HEK293 (cell line): ENCODE measurements around the gene INTS14.

Source experiments
- CTCF ChIA-PET: fragments of 350-600 bp; formaldehyde crosslinking; extraction: SDS; loops from one replicate; lab custom pipeline; 2021; ENCODE audit warnings: antibody characterized with exemption; lab: Yijun Ruan, JAX
- POLR2A ChIA-PET: fragments of 300-600 bp; formaldehyde crosslinking; extraction: SDS; loops from one replicate; lab custom pipeline; 2020; ENCODE audit warnings: antibody characterized with exemption, inconsistent platforms; lab: Yijun Ruan, JAX
- H3K27ac ChIP-seq: fragments of 200-500 bp; sonication (Bioruptor generic); 2 replicates; pipeline ENCODE4 v1.5.1; 2014; ENCODE audit warnings: low read depth, low read length, control low read depth, inconsistent platforms; ENCODE audit errors: extremely low read depth
- H3K36me3 ChIP-seq, 2 experiments: fragments of 200-500 bp in 1 of 2; sonication (Bioruptor generic) in 1 of 2; 1 replicate in 1 of 2; 2 replicates in 1 of 2; pipeline ENCODE4 v1.5.1; 2014 to 2017; ENCODE audit warnings: inconsistent platforms in 2 of 2, low read length in 2 of 2; ENCODE audit not compliant: control insufficient read depth in 2 of 2, insufficient read depth in 1 of 2
- H3K4me1 ChIP-seq: fragments of 200-500 bp; sonication (Bioruptor generic); 2 replicates; pipeline ENCODE4 v1.5.1; 2014; ENCODE audit warnings: mild to moderate bottlenecking, low read length, inconsistent platforms; ENCODE audit not compliant: control insufficient read depth, insufficient read depth
- H3K4me3 ChIP-seq: 2 replicates; pipeline ENCODE4 v1.5.1; 2011; ENCODE audit warnings: low read depth, mild to moderate bottlenecking, control low read depth, low read length, moderate library complexity
- H3K9me3 ChIP-seq: fragments of 200-500 bp; sonication (Bioruptor generic); 2 replicates; pipeline ENCODE4 v1.5.1; 2014; ENCODE audit warnings: low read depth, low read length, inconsistent platforms; ENCODE audit not compliant: control insufficient read depth, insufficient read depth
- ATF2 ChIP-seq: fragments of 450-650 bp; formaldehyde crosslinking; IDR thresholded peaks from 2 replicates; pipeline ENCODE4 v1.5.1; 2016; ENCODE audit warnings: missing biosample characterization, missing genetic modification characterization, low read depth
- FEZF1 ChIP-seq: fragments of 450-650 bp; formaldehyde crosslinking; IDR thresholded peaks from 2 replicates; pipeline ENCODE4 v1.5.1; 2016; ENCODE audit warnings: missing biosample characterization, missing genetic modification characterization
- GLIS1 ChIP-seq: fragments of 450-650 bp; formaldehyde crosslinking; IDR thresholded peaks from 2 replicates; pipeline ENCODE4 v1.5.1; 2016; ENCODE audit warnings: missing biosample characterization, missing genetic modification characterization
- IKZF3 ChIP-seq: fragments of 450-650 bp; IDR thresholded peaks from 2 replicates; pipeline ENCODE4 v1.5.0; 2018; ENCODE audit warnings: missing biosample characterization, mild to moderate bottlenecking, missing genetic modification characterization, moderate library complexity
- KLF1 ChIP-seq: fragments of 450-650 bp; formaldehyde crosslinking; IDR thresholded peaks from 2 replicates; pipeline ENCODE4 v1.5.1; 2016; ENCODE audit warnings: missing biosample characterization, missing genetic modification characterization
- OSR2 ChIP-seq: fragments of 450-650 bp; formaldehyde crosslinking; IDR thresholded peaks from 2 replicates; pipeline ENCODE4 v1.5.1; 2016; ENCODE audit warnings: missing biosample characterization, missing genetic modification characterization
- PRDM1 ChIP-seq: fragments of 450-650 bp; formaldehyde crosslinking; IDR thresholded peaks from 2 replicates; pipeline ENCODE4; 2016; ENCODE audit warnings: missing biosample characterization, missing genetic modification characterization
- PRDM6 ChIP-seq: fragments of 450-650 bp; formaldehyde crosslinking; IDR thresholded peaks from 2 replicates; pipeline ENCODE4 v1.5.1; 2017; ENCODE audit warnings: missing biosample characterization, missing genetic modification characterization
- SP7 ChIP-seq: fragments of 450-650 bp; formaldehyde crosslinking; IDR thresholded peaks from 2 replicates; pipeline ENCODE4 v1.5.1; 2016; ENCODE audit warnings: missing biosample characterization, missing genetic modification characterization
- WT1 ChIP-seq: fragments of 450-650 bp; formaldehyde crosslinking; IDR thresholded peaks from 2 replicates; pipeline ENCODE4 v1.5.1; 2016; ENCODE audit warnings: missing biosample characterization, missing genetic modification characterization
- ZBTB17 ChIP-seq: fragments of 450-650 bp; formaldehyde crosslinking; IDR thresholded peaks from 2 replicates; pipeline ENCODE4 v1.5.1; 2016; ENCODE audit warnings: missing biosample characterization, missing genetic modification characterization
- ZBTB21 ChIP-seq: fragments of 450-650 bp; formaldehyde crosslinking; IDR thresholded peaks from 2 replicates; pipeline ENCODE4 v1.5.1; 2017; ENCODE audit warnings: missing biosample characterization, missing genetic modification characterization
- ZEB2 ChIP-seq: fragments of 450-650 bp; formaldehyde crosslinking; IDR thresholded peaks from 2 replicates; pipeline ENCODE4 v1.5.1; 2016; ENCODE audit warnings: missing biosample characterization, missing genetic modification characterization
- ZFP69B ChIP-seq: fragments of 450-650 bp; formaldehyde crosslinking; IDR thresholded peaks from 2 replicates; pipeline ENCODE4 v1.5.1; 2016; ENCODE audit warnings: missing biosample characterization, missing genetic modification characterization
- ZIC2 ChIP-seq: fragments of 450-650 bp; formaldehyde crosslinking; IDR thresholded peaks from 2 replicates; pipeline ENCODE4 v1.5.1; 2016; ENCODE audit warnings: missing biosample characterization, missing genetic modification characterization
- ZNF202 ChIP-seq: fragments of 450-650 bp; formaldehyde crosslinking; IDR thresholded peaks from 2 replicates; pipeline ENCODE4 v1.5.1; 2016; ENCODE audit warnings: missing biosample characterization, missing genetic modification characterization, borderline replicate concordance
- ZNF24 ChIP-seq: fragments of 450-650 bp; formaldehyde crosslinking; IDR thresholded peaks from 2 replicates; pipeline ENCODE4 v1.5.1; 2016; ENCODE audit warnings: missing biosample characterization, missing genetic modification characterization
- ZNF335 ChIP-seq: fragments of 450-650 bp; formaldehyde crosslinking; conservative IDR thresholded peaks from 2 replicates; pipeline ENCODE4 v1.5.1; 2016; ENCODE audit warnings: missing biosample characterization, missing genetic modification characterization
- ZNF433 ChIP-seq: fragments of 450-650 bp; formaldehyde crosslinking; IDR thresholded peaks from 2 replicates; pipeline ENCODE4 v1.5.1; 2016; ENCODE audit warnings: missing biosample characterization, missing genetic modification characterization, low read depth
- ZNF48 ChIP-seq: fragments of 450-650 bp; formaldehyde crosslinking; IDR thresholded peaks from 2 replicates; pipeline ENCODE4 v1.5.1; 2016; ENCODE audit warnings: missing biosample characterization, missing genetic modification characterization
- ZNF513 ChIP-seq: fragments of 450-650 bp; IDR thresholded peaks from 2 replicates; pipeline ENCODE4 v1.5.1; 2018; ENCODE audit warnings: missing biosample characterization, missing genetic modification characterization
- ZNF600 ChIP-seq: fragments of 450-650 bp; formaldehyde crosslinking; IDR thresholded peaks from 2 replicates; pipeline ENCODE4 v1.5.1; 2016; ENCODE audit warnings: missing biosample characterization, missing genetic modification characterization
- ZNF629 ChIP-seq: fragments of 450-650 bp; formaldehyde crosslinking; IDR thresholded peaks from 2 replicates; pipeline ENCODE4 v1.5.1; 2017; ENCODE audit warnings: missing biosample characterization, missing genetic modification characterization
- ZNF645 ChIP-seq: fragments of 450-650 bp; formaldehyde crosslinking; IDR thresholded peaks from 2 replicates; pipeline ENCODE4; 2016; ENCODE audit warnings: missing biosample characterization, missing genetic modification characterization
- ZNF664 ChIP-seq: fragments of 450-650 bp; formaldehyde crosslinking; IDR thresholded peaks from 2 replicates; pipeline ENCODE4 v1.5.1; 2016; ENCODE audit warnings: missing biosample characterization, missing genetic modification characterization
- ZNF76 ChIP-seq: fragments of 450-650 bp; formaldehyde crosslinking; IDR thresholded peaks from 2 replicates; pipeline ENCODE4; 2016; ENCODE audit warnings: low read depth, missing biosample characterization, missing genetic modification characterization, borderline replicate concordance
- ZNF830 ChIP-seq: fragments of 450-650 bp; IDR thresholded peaks from 2 replicates; pipeline ENCODE4 v1.5.0; 2018; ENCODE audit warnings: missing biosample characterization, missing genetic modification characterization, low read depth, mild to moderate bottlenecking, moderate library complexity
- ZXDB ChIP-seq: fragments of 450-650 bp; formaldehyde crosslinking; IDR thresholded peaks from 2 replicates; pipeline ENCODE4 v1.5.1; 2016; ENCODE audit warnings: missing biosample characterization, missing genetic modification characterization

Gene INTS14

GRCh38 chr15:65580287-65580686 lies 30.6 kb downstream of the INTS14 start:
- Histone ChIP-seq H3K4me3 (no peak overlapping the region), H3K4me1 (peaks cover 4% of the 10 kb centered on the region; the same call in 1 of the 2 replicates), H3K27ac (no peak overlapping the region), H3K36me3 (peaks cover 61 to 91% of the 10 kb centered on the region in 2 experiments), H3K9me3 (no peaks in the 10 kb centered on the region)
- ChIA-PET POLR2A (interaction anchor here (0.6 to 1.3 kb wide), 4 partner anchors 26 to 179 kb away, joined by 3 to 5 read pairs (median 4); partner anchors contain the start of gene INTS14), CTCF (interaction anchor here (0.7 to 1.1 kb wide), 5 partner anchors 11 to 532 kb away, joined by 3 to 4 read pairs (median 3); no protein-coding TSS in a partner anchor)
- TF ChIP-seq ZNF335 (tag by site-specific recombination), result 0 out of 2 replicates have a peak, but pooled peaks have one; percentile 2
- TF ChIP-seq OSR2 (tag by site-specific recombination), result peak; percentile 78
- TF ChIP-seq PRDM6, result no peak
- peak; percentile 67 for TF ChIP-seq PRDM1 (tag by site-specific recombination)
- no peak for TF ChIP-seq ZNF433
- no peak for TF ChIP-seq ZNF24 (tag by site-specific recombination)
- no peak for TF ChIP-seq ZNF76
- TF ChIP-seq SP7, result peak; percentile 74
- peak; percentile 76 for TF ChIP-seq WT1
- TF ChIP-seq ZNF664, result peak; percentile 83

GRCh38 chr15:65579762-65580161 lies 31.2 kb downstream of the INTS14 start:
- peaks cover 4% of the 10 kb centered on the region; the same call in 1 of the 2 replicates for H3K4me1 ChIP-seq
- no peak overlapping the region for H3K27ac ChIP-seq
- CTCF ChIA-PET, result interaction anchor here (0.7 to 1.1 kb wide), 3 partner anchors 178 to 533 kb away, joined by 3 to 4 read pairs (median 3); no protein-coding TSS in a partner anchor
- POLR2A ChIA-PET, result interaction anchor here (0.6 to 1.3 kb wide), 3 partner anchors 26 to 179 kb away, joined by 3 read pairs; no protein-coding TSS in a partner anchor
- H3K9me3 ChIP-seq, result no peaks in the 10 kb centered on the region
- peaks cover 61 to 88% of the 10 kb centered on the region in 2 experiments for H3K36me3 ChIP-seq
- H3K4me3 ChIP-seq, result no peak overlapping the region
- no peak for TF ChIP-seq ZNF202 (tag by site-specific recombination)
- no peak for TF ChIP-seq ZNF513 (tag by site-specific recombination)
- peak; percentile 85 for TF ChIP-seq ZNF629 (tag by site-specific recombination)
- TF ChIP-seq ZBTB17 (tag by site-specific recombination), result peak; percentile 54
- peak; percentile 59; the same call in 1 of the 2 replicates for TF ChIP-seq IKZF3 (tag by site-specific recombination)
- no peak; the same call in 1 of the 2 replicates for TF ChIP-seq PRDM6
- peak; percentile 77 for TF ChIP-seq OSR2 (tag by site-specific recombination)
- no peak for TF ChIP-seq ZNF830 (tag by site-specific recombination)
- TF ChIP-seq ZNF645 (tag by site-specific recombination), result no peak
- 0 out of 2 replicates have a peak, but pooled peaks have one; percentile 21 for TF ChIP-seq ZNF335 (tag by site-specific recombination)
- peak; percentile 54; the same call in 1 of the 2 replicates for TF ChIP-seq FEZF1
- peak; percentile 71 for TF ChIP-seq ZIC2
- TF ChIP-seq WT1, result peak; percentile 72
- no peak for TF ChIP-seq KLF1 (tag by site-specific recombination)
- peak; percentile 69; the same call in 1 of the 2 replicates for TF ChIP-seq ZFP69B (tag by site-specific recombination)
- TF ChIP-seq ZBTB21 (tag by site-specific recombination), result peak; percentile 41; the same call in 1 of the 2 replicates
- 0 out of 2 replicates have a peak, but pooled peaks have one; percentile 40 for TF ChIP-seq ZNF600 (tag by site-specific recombination)
- TF ChIP-seq ZNF24 (tag by site-specific recombination), result 0 out of 2 replicates have a peak, but pooled peaks have one; percentile 3
- TF ChIP-seq ATF2 (tag by site-specific recombination), result peak; percentile 49; the same call in 1 of the 2 replicates
- peak; percentile 36 for TF ChIP-seq GLIS1 (tag by site-specific recombination)
- TF ChIP-seq ZNF48 (tag by site-specific recombination), result no peak
- TF ChIP-seq ZEB2, result 0 out of 2 replicates have a peak, but pooled peaks have one; percentile 13
- 0 out of 2 replicates have a peak, but pooled peaks have one; percentile 35 for TF ChIP-seq ZXDB (tag by site-specific recombination)
